Measurements from ENCODE around the gene ATP8B1. TPM values are rescaled to one million over a fixed set of nuclear protein-coding genes. Genes with fewer than 3 reads are reported as not detected.
"Not testable (repeated sequence)": the region's sequence is repeated elsewhere in the genome, so short reads cannot be mapped to it uniquely, and the experiment has no call there.

ATP8B1 gene
- total RNA-seq, 4 donors from 2014 or later: 97.3 to 115 (median 103) TPM

GRCh38 chr18:57831597-57832377 lies 28.7 kb upstream of the ATP8B1 start:
- no peaks in the 10 kb centered on the region for H3K9me3 ChIP-seq
- no peaks in the 10 kb centered on the region for H3K4me1 ChIP-seq
- TF ChIP-seq, protein P1, sequence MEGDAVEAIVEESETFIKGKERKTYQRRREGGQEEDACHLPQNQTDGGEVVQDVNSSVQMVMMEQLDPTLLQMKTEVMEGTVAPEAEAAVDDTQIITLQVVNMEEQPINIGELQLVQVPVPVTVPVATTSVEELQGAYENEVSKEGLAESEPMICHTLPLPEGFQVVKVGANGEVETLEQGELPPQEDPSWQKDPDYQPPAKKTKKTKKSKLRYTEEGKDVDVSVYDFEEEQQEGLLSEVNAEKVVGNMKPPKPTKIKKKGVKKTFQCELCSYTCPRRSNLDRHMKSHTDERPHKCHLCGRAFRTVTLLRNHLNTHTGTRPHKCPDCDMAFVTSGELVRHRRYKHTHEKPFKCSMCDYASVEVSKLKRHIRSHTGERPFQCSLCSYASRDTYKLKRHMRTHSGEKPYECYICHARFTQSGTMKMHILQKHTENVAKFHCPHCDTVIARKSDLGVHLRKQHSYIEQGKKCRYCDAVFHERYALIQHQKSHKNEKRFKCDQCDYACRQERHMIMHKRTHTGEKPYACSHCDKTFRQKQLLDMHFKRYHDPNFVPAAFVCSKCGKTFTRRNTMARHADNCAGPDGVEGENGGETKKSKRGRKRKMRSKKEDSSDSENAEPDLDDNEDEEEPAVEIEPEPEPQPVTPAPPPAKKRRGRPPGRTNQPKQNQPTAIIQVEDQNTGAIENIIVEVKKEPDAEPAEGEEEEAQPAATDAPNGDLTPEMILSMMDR (IDR thresholded peaks at IDR 0.05): no peak
- TF ChIP-seq POLR2A (IDR thresholded peaks at IDR 0.05): no peak
- no peaks in the 10 kb centered on the region for H3K36me3 ChIP-seq
- no peaks in the 10 kb centered on the region for H3K27me3 ChIP-seq
- no peak overlapping the region for H3K27ac ChIP-seq
- no peak for DNase-seq
- H3K4me3 ChIP-seq: no peak overlapping the region

GRCh38 chr18:57827646-57828045 lies 24.5 kb upstream of the ATP8B1 start:
- TF ChIP-seq, protein P1 (IDR thresholded peaks at IDR 0.05): no peak
- TF ChIP-seq POLR2A (IDR thresholded peaks at IDR 0.05): no peak
- no peak for DNase-seq
- no peaks in the 10 kb centered on the region for H3K4me1 ChIP-seq
- no peaks in the 10 kb centered on the region for H3K9me3 ChIP-seq
- no peaks in the 10 kb centered on the region for H3K36me3 ChIP-seq
- H3K27ac ChIP-seq: no peak overlapping the region
- H3K27me3 ChIP-seq: no peaks in the 10 kb centered on the region
- no peak overlapping the region for H3K4me3 ChIP-seq

DNA sequence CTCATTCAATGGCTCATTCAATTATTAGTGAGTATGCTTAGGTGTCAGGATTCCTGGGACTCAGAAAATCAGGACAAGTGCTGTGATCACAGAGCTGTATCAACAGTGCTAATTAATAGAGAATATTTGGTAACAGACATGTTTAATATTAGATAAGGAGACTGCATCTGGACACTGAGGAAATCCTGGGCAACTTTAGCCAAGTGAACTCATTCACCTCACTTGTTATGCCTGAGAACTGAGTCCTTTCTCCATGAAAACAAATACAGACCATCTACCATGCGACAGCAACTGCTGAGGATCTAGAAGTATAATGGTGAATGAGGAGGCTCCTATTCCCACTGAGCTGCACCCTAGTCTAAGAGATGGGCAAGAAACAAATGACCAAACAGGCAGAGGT lies 23.1 kb upstream of the ATP8B1 start:
- Histone ChIP-seq H3K36me3 (no peaks in the 10 kb centered on the region), H3K9me3 (no peaks in the 10 kb centered on the region)

GRCh38 chr18:57820583-57820982 lies 17.5 kb upstream of the ATP8B1 start:
- Histone ChIP-seq H3K27ac (peak overlapping the region in 1 of 4 donors; percentile 39), H3K4me1 (peaks cover 0 to 15% (median 0%) of the 10 kb centered on the region in 4 donors)
- H3K27me3 ChIP-seq, H3K9me3 ChIP-seq, H3K4me3 ChIP-seq, DNase-seq, H3K36me3 ChIP-seq: not testable (repeated sequence)

More for the DNA sequence above, 23.1 kb upstream of the ATP8B1 start:
- H3K4me1 ChIP-seq: no peaks in the 10 kb centered on the region
- no peak overlapping the region for H3K27ac ChIP-seq
- TF ChIP-seq, protein P1 (IDR thresholded peaks at IDR 0.05): no peak
- no peak for TF ChIP-seq POLR2A (IDR thresholded peaks at IDR 0.05)
- no peak for DNase-seq
- no peaks in the 10 kb centered on the region for H3K27me3 ChIP-seq
- no peak overlapping the region for H3K4me3 ChIP-seq

DNA sequence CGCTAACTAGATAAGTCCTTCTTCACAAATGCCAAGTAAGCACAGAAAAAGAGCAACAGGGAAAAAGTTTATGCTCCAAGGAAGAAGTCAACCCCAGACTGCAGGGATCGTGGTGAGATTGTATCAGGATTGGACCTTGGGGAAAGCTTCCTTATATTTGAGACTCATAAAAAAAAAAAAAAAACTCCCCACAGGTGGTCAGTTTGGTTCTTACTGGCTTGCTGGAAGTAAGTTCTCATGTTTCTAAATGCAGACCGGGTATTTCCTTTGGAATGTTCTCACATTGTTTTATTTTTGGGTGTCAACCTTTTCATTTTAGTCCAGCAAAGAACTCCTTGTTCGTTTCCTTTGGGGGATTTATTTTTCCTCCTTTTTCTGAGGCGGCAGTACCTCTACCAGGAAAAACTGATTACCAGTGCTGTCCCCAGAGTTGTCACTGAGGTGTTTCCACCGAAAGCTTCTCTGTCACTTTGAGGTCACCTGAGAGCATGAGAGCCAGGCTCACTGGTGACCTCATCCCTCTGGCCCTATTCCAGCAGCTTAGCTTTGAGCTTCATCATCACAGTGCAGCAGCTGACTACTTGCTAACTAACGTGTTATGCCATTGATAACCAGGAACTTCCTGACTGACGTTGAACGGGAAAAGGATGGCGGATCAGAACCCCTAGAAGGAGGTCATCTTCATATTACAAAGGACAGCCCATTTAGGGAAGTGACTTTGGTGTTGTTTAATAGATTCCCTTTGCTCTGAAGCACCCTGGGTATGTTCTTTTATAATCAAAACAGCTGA lies 16.8 kb upstream of the ATP8B1 start:
- H3K4me3 ChIP-seq: no peak overlapping the region
- no peak for TF ChIP-seq POLR2A (IDR thresholded peaks at IDR 0.05)
- TF ChIP-seq, protein P1 (IDR thresholded peaks at IDR 0.05): no peak
- H3K9me3 ChIP-seq: no peaks in the 10 kb centered on the region
- peaks cover 0 to 15% (median 0%) of the 10 kb centered on the region in 4 donors for H3K4me1 ChIP-seq
- no peaks in the 10 kb centered on the region for H3K27me3 ChIP-seq
- peak in 2 of 3 donors; percentile 73 to 88 for DNase-seq
- peak overlapping the region in 1 of 4 donors; percentile 39 for H3K27ac ChIP-seq
- H3K36me3 ChIP-seq: no peaks in the 10 kb centered on the region

DNA sequence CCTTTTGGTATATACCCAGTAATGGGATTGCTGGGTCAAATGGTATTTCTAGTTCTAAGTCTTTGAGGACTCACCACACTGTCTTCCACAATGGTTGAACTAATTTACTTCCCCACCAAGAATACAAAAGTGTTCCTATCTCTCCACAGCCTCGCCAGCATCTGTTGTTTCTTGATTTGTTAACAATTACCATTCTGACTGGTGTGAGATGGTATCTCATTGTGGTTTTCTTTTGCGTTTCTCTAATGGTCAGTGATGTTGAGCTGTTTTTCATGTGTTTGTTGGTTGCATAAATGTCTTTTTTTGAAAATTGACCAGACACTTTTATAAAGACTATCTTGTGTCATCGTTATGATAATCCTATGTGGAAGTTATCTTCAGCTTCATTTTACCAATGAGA lies 16.0 kb upstream of the ATP8B1 start:
- DNase-seq: no peak
- H3K36me3 ChIP-seq: no peaks in the 10 kb centered on the region
- H3K27me3 ChIP-seq: no peaks in the 10 kb centered on the region
- no peak for TF ChIP-seq POLR2A (IDR thresholded peaks at IDR 0.05)
- TF ChIP-seq, protein P1 (IDR thresholded peaks at IDR 0.05): no peak
- H3K9me3 ChIP-seq: no peaks in the 10 kb centered on the region
- H3K27ac ChIP-seq: no peak overlapping the region
- H3K4me1 ChIP-seq: peaks cover 0 to 15% (median 0%) of the 10 kb centered on the region in 4 donors
- H3K4me3 ChIP-seq: no peak overlapping the region
